OCI-LY7 (cell line): ENCODE measurements around the gene FBXW10. TPM values are rescaled to one million over a fixed set of nuclear protein-coding genes. Genes with fewer than 3 reads are reported as not detected.
"Not testable (repeated sequence)": the region's sequence is repeated elsewhere in the genome, so short reads cannot be mapped to it uniquely, and the experiment has no call there.

Experiments
- BruUV-seq: library from RNA; stranded (reverse); fragments of 400-500 nt; replicated peaks from 2 replicates; lab custom pipeline; 2021; lab: Mats Ljungman, UMichigan
- CTCF ChIA-PET: fragments of 300-600 bp; sonication (Branson Sonifier 250); formaldehyde crosslinking; loops from one replicate; lab custom pipeline; 2022; ENCODE audit warnings: antibody characterized with exemption; ENCODE audit not compliant: unreplicated experiment; lab: Charles Lee
- POLR2A ChIA-PET: fragments of 300-600 bp; sonication (Branson Sonifier 250); formaldehyde crosslinking; loops from one replicate; lab custom pipeline; 2022; ENCODE audit warnings: antibody characterized with exemption; lab: Charles Lee
- DNase-seq: peaks from one replicate; pipeline ENCODE4 v3.0.0-alpha.2; 2015; ENCODE audit warnings: low spot score
- H2AFZ ChIP-seq: fragments of 200-600 bp; sonication (generic), shearing (Covaris generic); 2 replicates; pipeline ENCODE4 v1.6.1; 2014; ENCODE audit warnings: mild to moderate bottlenecking, antibody characterized with exemption, low read length, moderate library complexity
- H3K27ac ChIP-seq: fragments of 200-600 bp; sonication (generic); 2 replicates; pipeline ENCODE4 v1.5.1; 2014; ENCODE audit warnings: mixed run types, low read depth, mild to moderate bottlenecking, moderate library complexity, low read length, inconsistent platforms; ENCODE audit not compliant: poor library complexity, severe bottlenecking
- H3K36me3 ChIP-seq: fragments of 200-600 bp; sonication (generic); 2 replicates; pipeline ENCODE4 v1.6.1; 2014; ENCODE audit warnings: mild to moderate bottlenecking, antibody characterized with exemption, low read length, moderate library complexity, mixed read lengths; ENCODE audit not compliant: insufficient read depth
- H3K4me1 ChIP-seq: fragments of 200-600 bp; sonication (generic); 2 replicates; pipeline ENCODE4 v1.5.1; 2014; ENCODE audit warnings: mild to moderate bottlenecking, low read length; ENCODE audit not compliant: insufficient read depth, poor library complexity, severe bottlenecking
- H3K4me2 ChIP-seq: fragments of 200-600 bp; sonication (generic); 2 replicates; pipeline ENCODE4 v1.6.1; 2014; ENCODE audit warnings: mild to moderate bottlenecking, low read length
- H3K4me3 ChIP-seq: fragments of 200-600 bp; sonication (generic); 2 replicates; pipeline ENCODE4 v1.5.1; 2014; ENCODE audit warnings: mild to moderate bottlenecking, low read depth, low read length; ENCODE audit not compliant: poor library complexity, severe bottlenecking
- H3K79me2 ChIP-seq: fragments of 200-600 bp; sonication (generic); 2 replicates; pipeline ENCODE4 v1.6.1; 2016; ENCODE audit warnings: low read depth, mild to moderate bottlenecking, low read length, moderate library complexity, mixed read lengths; ENCODE audit not compliant: insufficient read depth
- H3K9me2 ChIP-seq: fragments of 200-600 bp; sonication (generic); 2 replicates; pipeline ENCODE4 v1.6.1; 2016; ENCODE audit warnings: mild to moderate bottlenecking, low read length, mixed read lengths; ENCODE audit not compliant: insufficient read depth
- H3K9me3 ChIP-seq: fragments of 200-600 bp; sonication (generic); 2 replicates; pipeline ENCODE4 v1.6.1; 2014; ENCODE audit warnings: mild to moderate bottlenecking, mixed run types, low read length, mixed read lengths
- H4K20me1 ChIP-seq: fragments of 200-600 bp; sonication (generic); 2 replicates; pipeline ENCODE4 v1.6.1; 2014; ENCODE audit warnings: mild to moderate bottlenecking, antibody characterized with exemption, low read length, moderate library complexity, mixed read lengths; ENCODE audit not compliant: insufficient read depth
- intact Hi-C: fragments of 100-400 bp; cut with micrococcal nuclease; formaldehyde crosslinking; loops from one replicate; pipeline ENCODE4 v1.10.0; 2022; ENCODE audit not compliant: unreplicated experiment
- total RNA-seq, 2 experiments: library from RNA; depleted of rRNA in 1 of 2; stranded (reverse); fragments of >200 nt in 1 of 2; shearing (Covaris generic) in 1 of 2; gene quantifications; 2 replicates each; pipeline ENCODE4 v1.2.3, GENCODE V29; 2014 to 2022

Gene FBXW10
- total RNA-seq, 2 experiments from 2014 or later = not detected

DNA sequence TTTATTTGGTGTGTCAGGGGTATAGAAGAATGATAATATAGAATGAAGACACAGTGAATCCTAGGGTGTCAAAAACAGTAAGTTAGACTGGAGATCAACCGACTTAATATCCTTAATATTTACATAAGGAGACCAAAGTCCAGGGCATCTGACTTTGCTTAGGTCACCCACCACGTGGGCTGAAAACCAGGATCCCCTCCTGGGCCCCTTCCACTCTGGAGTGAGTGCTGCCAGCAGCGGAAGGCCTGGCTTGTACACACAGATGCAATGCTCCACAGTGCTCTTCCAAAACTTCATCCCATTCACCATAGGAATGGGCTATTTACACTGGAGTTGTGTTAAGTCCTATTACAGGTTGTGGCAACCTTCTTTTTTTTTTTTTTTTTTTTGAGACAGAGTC, 2.7 kb downstream of the FBXW10 start:
- POLR2A ChIA-PET, H3K4me1 ChIP-seq, DNase-seq, BruUV-seq, H3K36me3 ChIP-seq, H4K20me1 ChIP-seq, intact Hi-C loops, H3K4me3 ChIP-seq, H3K4me2 ChIP-seq, H2AFZ ChIP-seq, H3K9me2 ChIP-seq, H3K9me3 ChIP-seq, CTCF ChIA-PET, H3K27ac ChIP-seq, H3K79me2 ChIP-seq: not testable (repeated sequence)

DNA sequence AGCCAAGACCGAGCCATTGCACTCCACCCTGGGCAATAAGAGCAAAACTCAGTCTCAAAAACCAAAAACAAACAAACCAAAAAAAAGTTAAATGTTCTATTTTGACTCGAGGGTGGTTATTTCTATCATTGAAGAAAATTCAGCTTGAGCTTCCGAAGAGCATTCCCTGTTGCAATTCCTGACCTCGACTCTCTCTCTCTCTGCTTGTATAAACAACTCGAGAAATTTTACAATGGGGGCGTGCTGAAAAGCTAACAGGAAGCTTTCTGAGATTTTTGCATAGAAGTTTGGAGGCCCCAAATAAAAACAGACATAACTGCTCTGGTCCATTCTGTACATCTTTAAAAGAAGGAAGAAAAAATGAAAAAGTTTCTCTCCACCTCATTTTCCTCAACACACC, 3.6 kb downstream of the FBXW10 start:
- not testable (repeated sequence) for BruUV-seq

DNA sequence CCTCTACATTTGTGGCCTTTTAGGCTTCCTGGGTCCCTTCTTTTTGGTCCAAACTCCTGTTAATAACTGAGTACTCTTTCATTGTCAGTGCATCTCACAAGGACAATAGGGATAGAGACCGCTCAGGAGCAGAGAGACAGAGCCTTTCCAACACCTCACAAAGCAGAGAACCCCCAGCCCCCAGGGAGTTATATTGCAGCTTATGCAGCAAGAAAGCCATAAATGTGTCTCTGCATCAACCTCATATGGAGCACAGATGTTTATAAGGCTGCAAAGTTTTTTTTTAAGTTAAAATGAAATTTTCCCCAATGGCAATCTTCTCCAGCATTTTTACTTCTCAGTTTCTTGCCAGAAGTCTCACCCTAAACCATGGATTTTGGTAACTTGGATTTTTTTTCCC, 6.4 kb downstream of the FBXW10 start:
- H2AFZ ChIP-seq, H3K4me1 ChIP-seq: not testable (repeated sequence)

More for the DNA sequence above, 3.6 kb downstream of the FBXW10 start:
- H3K9me3 ChIP-seq, H3K4me1 ChIP-seq, H2AFZ ChIP-seq, H4K20me1 ChIP-seq, POLR2A ChIA-PET, H3K27ac ChIP-seq, H3K4me2 ChIP-seq, DNase-seq, H3K79me2 ChIP-seq, intact Hi-C loops, H3K9me2 ChIP-seq, H3K36me3 ChIP-seq, H3K4me3 ChIP-seq, CTCF ChIA-PET: not testable (repeated sequence)

DNA sequence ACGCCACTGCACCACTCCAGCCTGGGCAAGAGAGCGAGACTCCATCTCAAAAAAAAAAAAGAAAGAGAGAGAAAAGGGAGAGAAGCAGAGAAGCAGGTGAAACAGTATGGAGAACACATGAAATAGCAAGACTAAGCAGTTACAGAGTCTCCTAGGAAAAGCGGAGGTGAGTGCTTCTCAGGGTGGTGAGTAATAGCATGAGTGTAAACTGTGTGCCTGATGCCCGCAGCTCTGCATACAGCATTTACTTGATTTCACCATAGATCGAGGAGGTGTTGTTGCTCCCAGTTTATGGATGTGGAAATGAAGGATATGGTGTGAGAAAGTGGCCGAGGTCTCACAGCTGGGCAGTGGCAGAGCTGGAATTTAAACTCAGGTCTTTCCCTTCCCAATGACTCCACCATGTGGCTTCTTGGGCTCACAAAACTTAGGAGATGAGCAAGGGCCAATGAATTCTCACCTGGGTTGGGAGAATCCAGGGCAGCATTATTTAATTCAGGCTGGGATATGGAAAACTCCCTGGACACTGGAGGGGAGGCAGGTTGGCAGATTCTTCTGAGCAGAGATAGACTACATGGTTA, 10.1 kb downstream of the FBXW10 start:
- H3K27ac ChIP-seq, H3K9me2 ChIP-seq, DNase-seq, POLR2A ChIA-PET, CTCF ChIA-PET, H3K9me3 ChIP-seq, H3K4me1 ChIP-seq, H3K36me3 ChIP-seq, H2AFZ ChIP-seq, H3K79me2 ChIP-seq, H3K4me2 ChIP-seq, H4K20me1 ChIP-seq, BruUV-seq, intact Hi-C loops, H3K4me3 ChIP-seq: not testable (repeated sequence)

More for the DNA sequence above, 6.4 kb downstream of the FBXW10 start:
- intact Hi-C loops, CTCF ChIA-PET, H3K9me3 ChIP-seq, DNase-seq, BruUV-seq, H3K4me3 ChIP-seq, H3K36me3 ChIP-seq, H4K20me1 ChIP-seq, POLR2A ChIA-PET, H3K79me2 ChIP-seq, H3K27ac ChIP-seq, H3K9me2 ChIP-seq, H3K4me2 ChIP-seq: not testable (repeated sequence)

DNA sequence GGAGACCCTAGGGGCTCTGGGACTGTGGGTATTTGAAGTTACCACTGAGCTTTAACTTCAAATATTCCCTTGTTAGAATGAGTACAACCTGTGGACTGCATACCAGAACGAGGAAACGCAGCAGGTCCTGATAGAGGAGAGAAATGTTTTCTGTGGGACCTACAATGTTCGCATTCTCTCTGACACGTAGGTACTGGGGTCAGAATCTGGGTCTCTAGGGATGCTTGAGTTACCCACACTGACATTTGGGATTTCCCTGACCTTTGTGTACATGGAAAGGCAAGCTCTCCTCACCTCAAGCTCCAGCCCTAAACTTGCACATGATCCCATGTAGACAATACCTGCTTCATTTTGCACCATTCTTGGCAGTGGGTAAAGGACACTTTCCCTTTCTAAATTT, 12.1 kb downstream of the FBXW10 start:
- H3K4me1 ChIP-seq, intact Hi-C loops, H4K20me1 ChIP-seq, H3K27ac ChIP-seq, H3K36me3 ChIP-seq, H2AFZ ChIP-seq, CTCF ChIA-PET, BruUV-seq, H3K9me2 ChIP-seq, H3K4me2 ChIP-seq, H3K4me3 ChIP-seq, H3K9me3 ChIP-seq, POLR2A ChIA-PET, DNase-seq, H3K79me2 ChIP-seq: not testable (repeated sequence)

DNA sequence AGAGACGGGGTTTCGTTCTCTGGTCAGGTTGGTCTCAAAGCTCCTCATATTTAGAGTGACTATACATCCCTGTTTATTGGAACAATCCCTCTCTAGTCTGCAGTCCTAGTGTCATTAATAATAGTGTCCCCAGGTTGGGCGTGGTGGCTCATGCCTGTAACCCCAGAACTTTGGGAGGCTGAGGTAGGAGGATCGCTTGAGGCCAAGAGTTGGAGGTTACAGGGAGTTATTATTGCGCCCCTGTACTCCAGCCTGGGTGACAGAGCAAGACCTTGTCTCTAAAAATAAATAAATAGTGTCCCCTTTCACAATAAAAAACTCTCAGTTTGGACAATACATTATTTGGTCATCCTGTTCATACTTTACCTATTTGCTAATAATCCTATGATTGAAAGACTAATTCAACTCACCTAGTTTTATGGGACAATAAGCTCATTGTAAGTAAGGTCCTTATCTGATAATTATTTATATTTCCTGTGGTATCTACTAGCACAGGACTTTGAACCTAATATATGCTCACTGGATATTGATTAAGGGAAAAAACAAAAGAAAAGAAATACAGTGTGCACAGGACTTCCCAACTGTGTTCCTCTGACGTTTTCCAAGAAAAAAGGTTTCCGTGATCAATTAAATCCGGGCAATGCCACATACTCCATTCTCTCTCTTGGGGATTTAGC, 13.7 kb downstream of the FBXW10 start:
- intact Hi-C loops, H3K9me2 ChIP-seq, H3K36me3 ChIP-seq, BruUV-seq, H3K79me2 ChIP-seq, H2AFZ ChIP-seq, DNase-seq, H3K9me3 ChIP-seq, H3K4me1 ChIP-seq, H3K4me2 ChIP-seq, H4K20me1 ChIP-seq, H3K27ac ChIP-seq, H3K4me3 ChIP-seq, CTCF ChIA-PET, POLR2A ChIA-PET: not testable (repeated sequence)
